DOHH2 (cell line): ENCODE results near the gene ASPRV1.

Experiments used
- H3F3A ChIP-seq: fragments of 200-600 bp; sonication (generic), shearing (Covaris generic); 2 replicates; pipeline ENCODE4 v1.6.0; 2016; ENCODE audit warnings: antibody characterized with exemption, mild to moderate bottlenecking; ENCODE audit not compliant: control insufficient read depth, insufficient read depth
- H3K27ac ChIP-seq: fragments of 200-600 bp; sonication (generic); 2 replicates; pipeline ENCODE4 v1.5.1; 2014; ENCODE audit warnings: low read depth, mild to moderate bottlenecking, low read length, moderate library complexity
- H3K27me3 ChIP-seq: fragments of 200-600 bp; sonication (generic); 2 replicates; pipeline ENCODE4 v1.6.1; 2014; ENCODE audit warnings: mild to moderate bottlenecking, low read length, mixed read lengths; ENCODE audit not compliant: control insufficient read depth
- H3K36me3 ChIP-seq: fragments of 200-600 bp; sonication (generic); 2 replicates; pipeline ENCODE4 v1.6.1; 2014; ENCODE audit warnings: mild to moderate bottlenecking, low read length, moderate library complexity, mixed read lengths; ENCODE audit not compliant: control insufficient read depth
- H3K4me1 ChIP-seq: fragments of 200-600 bp; sonication (generic); 2 replicates; pipeline ENCODE4 v1.6.1; 2014; ENCODE audit warnings: mild to moderate bottlenecking, low read length, mixed read lengths; ENCODE audit not compliant: control insufficient read depth
- H3K4me2 ChIP-seq: fragments of 200-600 bp; sonication (generic); 2 replicates; pipeline ENCODE4 v1.6.0; 2014; ENCODE audit warnings: mild to moderate bottlenecking, low read length, moderate library complexity
- H3K4me3 ChIP-seq: fragments of 200-600 bp; sonication (generic); 2 replicates; pipeline ENCODE4 v1.5.1; 2014; ENCODE audit warnings: mild to moderate bottlenecking, low read length, mixed read lengths
- H3K79me2 ChIP-seq: fragments of 200-600 bp; sonication (generic); 2 replicates; pipeline ENCODE4 v1.6.1; 2014; ENCODE audit warnings: mild to moderate bottlenecking, low read length, mixed read lengths; ENCODE audit not compliant: control insufficient read depth
- H3K9me2 ChIP-seq: fragments of 200-600 bp; sonication (generic); replicated peaks from 2 replicates; pipeline ENCODE4 v1.6.1; 2014; ENCODE audit warnings: mild to moderate bottlenecking, low read length, mixed read lengths; ENCODE audit not compliant: control insufficient read depth
- H3K9me3 ChIP-seq: fragments of 200-600 bp; sonication (generic); 2 replicates; pipeline ENCODE4 v1.6.1; 2014; ENCODE audit warnings: antibody characterized with exemption, low read length, mixed read lengths; ENCODE audit not compliant: control insufficient read depth, insufficient read depth
- H4K20me1 ChIP-seq: fragments of 200-600 bp; sonication (generic); 2 replicates; pipeline ENCODE4 v1.6.0; 2014; ENCODE audit warnings: low read depth, mild to moderate bottlenecking, antibody characterized with exemption, low read length, moderate library complexity; ENCODE audit not compliant: control insufficient read depth, insufficient read depth
- EZH2phosphoT487 ChIP-seq: fragments of 200-600 bp; sonication (generic); IDR thresholded peaks from 2 replicates; pipeline ENCODE4 v1.6.1; 2017; ENCODE audit warnings: borderline replicate concordance, mild to moderate bottlenecking, antibody characterized with exemption, low read length, moderate library complexity, mixed read lengths
- TF ChIP-seq, protein P1 (sequence below): fragments of 200-600 bp; sonication (generic); IDR thresholded peaks from one replicate; pipeline ENCODE4 v1.5.1; 2014; ENCODE audit warnings: antibody characterized with exemption, mild to moderate bottlenecking, low read depth, low read length; ENCODE audit not compliant: poor library complexity, severe bottlenecking

Gene ASPRV1

DNA sequence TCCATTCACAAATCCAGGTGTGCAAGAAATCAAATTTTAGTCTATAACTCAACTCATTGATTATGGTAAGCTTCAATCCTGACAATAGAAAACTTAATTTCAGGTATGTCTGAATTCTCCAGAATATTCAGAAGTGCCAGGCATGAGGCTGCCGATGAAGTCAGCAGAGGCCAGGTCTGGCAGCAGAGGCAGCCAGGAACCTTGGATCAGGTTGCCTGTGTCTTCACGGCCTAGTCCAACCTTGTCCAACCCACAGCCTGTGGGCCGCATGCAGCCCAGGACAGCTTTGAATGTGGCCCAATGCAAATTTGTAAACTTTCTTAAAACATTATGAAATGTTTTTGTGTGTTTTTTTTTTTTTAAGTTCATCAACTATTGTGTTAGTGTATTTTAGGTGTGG lies 46.9 kb upstream of the ASPRV1 start:
- Histone ChIP-seq H3K27ac (no peak overlapping the region), H3K27me3 (no peaks in the 10 kb centered on the region), H3K79me2 (no peaks in the 10 kb centered on the region), H3K4me2 (no peak overlapping the region), H4K20me1 (no peaks in the 10 kb centered on the region), H3K36me3 (no peaks in the 10 kb centered on the region), H3K4me1 (peaks cover 6% of the 10 kb centered on the region; the same call in 1 of the 2 replicates), H3K9me2 (no peaks in the 10 kb centered on the region), H3K9me3 (no peaks in the 10 kb centered on the region), H3K4me3 (no peak overlapping the region), H3F3A (no peaks in the 10 kb centered on the region)
- no peak for TF ChIP-seq EZH2phosphoT487
- TF ChIP-seq, protein P1, sequence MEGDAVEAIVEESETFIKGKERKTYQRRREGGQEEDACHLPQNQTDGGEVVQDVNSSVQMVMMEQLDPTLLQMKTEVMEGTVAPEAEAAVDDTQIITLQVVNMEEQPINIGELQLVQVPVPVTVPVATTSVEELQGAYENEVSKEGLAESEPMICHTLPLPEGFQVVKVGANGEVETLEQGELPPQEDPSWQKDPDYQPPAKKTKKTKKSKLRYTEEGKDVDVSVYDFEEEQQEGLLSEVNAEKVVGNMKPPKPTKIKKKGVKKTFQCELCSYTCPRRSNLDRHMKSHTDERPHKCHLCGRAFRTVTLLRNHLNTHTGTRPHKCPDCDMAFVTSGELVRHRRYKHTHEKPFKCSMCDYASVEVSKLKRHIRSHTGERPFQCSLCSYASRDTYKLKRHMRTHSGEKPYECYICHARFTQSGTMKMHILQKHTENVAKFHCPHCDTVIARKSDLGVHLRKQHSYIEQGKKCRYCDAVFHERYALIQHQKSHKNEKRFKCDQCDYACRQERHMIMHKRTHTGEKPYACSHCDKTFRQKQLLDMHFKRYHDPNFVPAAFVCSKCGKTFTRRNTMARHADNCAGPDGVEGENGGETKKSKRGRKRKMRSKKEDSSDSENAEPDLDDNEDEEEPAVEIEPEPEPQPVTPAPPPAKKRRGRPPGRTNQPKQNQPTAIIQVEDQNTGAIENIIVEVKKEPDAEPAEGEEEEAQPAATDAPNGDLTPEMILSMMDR = no peak

DNA sequence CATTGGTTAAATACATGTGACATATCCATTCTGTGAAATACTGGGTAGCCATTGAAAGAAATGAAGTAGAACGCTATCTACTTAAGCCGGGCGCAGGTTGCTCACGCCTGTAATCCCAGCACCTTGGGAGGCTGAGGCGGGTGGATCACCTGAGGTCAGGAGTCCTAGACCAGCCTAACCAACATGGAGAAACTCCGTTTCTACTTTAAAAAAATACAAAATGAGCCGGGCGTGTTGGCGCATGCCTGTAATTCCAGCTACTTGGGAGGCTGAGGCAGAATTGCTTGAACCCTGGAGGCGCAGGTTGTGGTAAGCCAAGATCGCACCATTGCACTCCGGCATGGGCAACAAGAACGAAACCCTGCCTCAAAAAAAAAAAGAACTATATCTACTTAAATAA lies 45.7 kb upstream of the ASPRV1 start:
- H3K4me1 ChIP-seq = peaks cover 16% of the 10 kb centered on the region
- H3K27me3 ChIP-seq = no peaks in the 10 kb centered on the region
- H3K9me2 ChIP-seq = no peaks in the 10 kb centered on the region
- H3K36me3 ChIP-seq = no peaks in the 10 kb centered on the region
- no peak overlapping the region for H3K4me3 ChIP-seq
- no peaks in the 10 kb centered on the region for H3K79me2 ChIP-seq
- no peak for TF ChIP-seq EZH2phosphoT487
- TF ChIP-seq, protein P1 = no peak
- no peaks in the 10 kb centered on the region for H3K9me3 ChIP-seq
- no peaks in the 10 kb centered on the region for H4K20me1 ChIP-seq
- H3K27ac ChIP-seq = no peak overlapping the region
- no peaks in the 10 kb centered on the region for H3F3A ChIP-seq
- no peak overlapping the region for H3K4me2 ChIP-seq

DNA sequence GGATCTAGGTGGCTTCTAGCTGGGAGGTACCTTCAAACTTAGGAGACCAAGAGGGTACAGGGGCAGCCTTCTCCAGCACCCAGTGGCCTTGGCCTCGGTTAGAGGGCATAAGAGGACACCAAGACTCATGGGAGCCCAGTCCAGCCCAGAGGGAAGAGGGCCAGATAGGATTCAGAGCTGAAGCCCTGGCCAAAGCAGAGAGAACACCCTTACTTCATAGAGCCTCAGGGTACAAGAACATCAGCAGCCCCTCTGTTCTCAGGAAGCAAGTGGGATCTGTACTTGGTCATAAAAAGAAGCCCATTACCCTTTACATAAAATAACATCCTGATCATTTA lies 45.0 kb upstream of the ASPRV1 start:
- no peaks in the 10 kb centered on the region for H3K27me3 ChIP-seq
- no peaks in the 10 kb centered on the region for H3K9me2 ChIP-seq
- no peak overlapping the region for H3K27ac ChIP-seq
- H4K20me1 ChIP-seq = no peaks in the 10 kb centered on the region
- no peaks in the 10 kb centered on the region for H3K36me3 ChIP-seq
- no peak overlapping the region for H3K4me2 ChIP-seq
- no peaks in the 10 kb centered on the region for H3F3A ChIP-seq
- H3K9me3 ChIP-seq = no peaks in the 10 kb centered on the region
- H3K79me2 ChIP-seq = no peaks in the 10 kb centered on the region
- H3K4me3 ChIP-seq = no peak overlapping the region
- TF ChIP-seq, protein P1 = no peak
- no peak for TF ChIP-seq EZH2phosphoT487
- peaks cover 19% of the 10 kb centered on the region for H3K4me1 ChIP-seq
